Stimulated activated CD8-positive, alpha-beta memory T cell treated with anti-CD3 and anti-CD28 coated beads, Interleukin-7, amount 100 ng/mL, for 1 hour (primary cell): ENCODE results near the gene VAPB.

Source experiments
- DNase-seq, 2 donors: peaks; one replicate each; pipeline ENCODE4 v3.0.0-alpha.2; 2020; ENCODE audit warnings: low read depth in 2 of 2

Gene VAPB

GRCh38 chr20:58377766-58378401 lies 11.1 kb upstream of the VAPB start:
- no peak for DNase-seq

- DNase-seq, result no peak
Measured at GRCh38 chr20:58378704-58379103, 10.3 kb upstream of the VAPB start.

- DNase-seq, result no peak
Measured at GRCh38 chr20:58381627-58382026, 7.4 kb upstream of the VAPB start.

- no peak for DNase-seq
Measured at GRCh38 chr20:58382096-58382495, 6.9 kb upstream of the VAPB start.

GRCh38 chr20:58384821-58385220 lies 4.2 kb upstream of the VAPB start:
- no peak for DNase-seq

GRCh38 chr20:58388028-58388601 lies 914 bp upstream of the VAPB start:
- DNase-seq, result no peak

GRCh38 chr20:58389324-58389967 lies 417 bp downstream of the VAPB start:
- DNase-seq, result no peak

- DNase-seq, result no peak
Measured at GRCh38 chr20:58389968-58390658, 1.1 kb downstream of the VAPB start.

GRCh38 chr20:58390659-58391035 lies 1.6 kb downstream of the VAPB start:
- no peak for DNase-seq

- DNase-seq, result no peak
Measured at GRCh38 chr20:58392286-58392685, 3.3 kb downstream of the VAPB start.

GRCh38 chr20:58393299-58393698 lies 4.3 kb downstream of the VAPB start:
- no peak for DNase-seq

GRCh38 chr20:58394801-58395200 lies 5.8 kb downstream of the VAPB start:
- DNase-seq, result no peak

GRCh38 chr20:58395604-58396003 lies 6.6 kb downstream of the VAPB start:
- DNase-seq, result no peak

- DNase-seq, result no peak
Measured at GRCh38 chr20:58397429-58397828, 8.4 kb downstream of the VAPB start.

GRCh38 chr20:58398254-58398653 lies 9.2 kb downstream of the VAPB start:
- no peak for DNase-seq

GRCh38 chr20:58399926-58400325 lies 10.9 kb downstream of the VAPB start:
- DNase-seq, result no peak

GRCh38 chr20:58401162-58401561 lies 12.1 kb downstream of the VAPB start:
- no peak for DNase-seq

GRCh38 chr20:58402305-58402704 lies 13.3 kb downstream of the VAPB start:
- DNase-seq, result no peak

GRCh38 chr20:58402827-58403226 lies 13.8 kb downstream of the VAPB start:
- no peak for DNase-seq

GRCh38 chr20:58403272-58403671 lies 14.2 kb downstream of the VAPB start:
- DNase-seq, result no peak

- no peak for DNase-seq
Measured at GRCh38 chr20:58405504-58406291, 16.7 kb downstream of the VAPB start.

GRCh38 chr20:58406422-58407001 lies 17.5 kb downstream of the VAPB start:
- no peak for DNase-seq
